ENCODE data around the gene CCDC88A. TPM values are rescaled to one million over a fixed set of nuclear protein-coding genes. Genes with fewer than 3 reads are reported as not detected.

CCDC88A gene
- total RNA-seq, 1 experiment from 2014 or later, result 84.5 TPM

GRCh38 chr2:55401124-55401523, 18.5 kb downstream of the CCDC88A start:
- CTCF ChIA-PET, result no interaction called here
- no peaks in the 10 kb centered on the region for H3K4me1 ChIP-seq (ENCODE audit: insufficient read depth, low read length, poor library complexity, severe bottlenecking)
- intact Hi-C loops (cut with micrococcal nuclease; ENCODE audit: unreplicated experiment), result no loop called here
- no peak overlapping the region for H3K4me3 ChIP-seq (ENCODE audit: low read depth, low read length, poor library complexity, severe bottlenecking)
- BruUV-seq (replicated peaks), result no TSS peak
- no peaks in the 10 kb centered on the region for H3K9me3 ChIP-seq (ENCODE audit: low read depth, low read length, poor library complexity, severe bottlenecking)
- no peaks in the 10 kb centered on the region for H3K27me3 ChIP-seq (replicated peaks; ENCODE audit: insufficient read depth, low read depth, low read length, poor library complexity)
- H3K36me3 ChIP-seq (ENCODE audit: insufficient read depth, low read length, poor library complexity, severe bottlenecking), result peaks cover 6% of the 10 kb centered on the region
- TF ChIP-seq CTCF (conservative IDR thresholded peaks at IDR 0.05; ENCODE audit: low read depth, low read length), result no peak
- no peak for TF ChIP-seq EZH2 (IDR thresholded peaks at IDR 0.05; ENCODE audit: borderline replicate concordance, low read depth, low read length, poor library complexity, severe bottlenecking)
- H3K27ac ChIP-seq (ENCODE audit: low read depth, low read length, poor library complexity, severe bottlenecking), result no peak overlapping the region
- DNase-seq (ENCODE audit: low spot score), result no peak
- POLR2A ChIA-PET (ENCODE audit: low non-redundant PET), result interaction anchor here (0.6 kb wide), 1 partner anchor 183 kb away, joined by 5 read pairs; no protein-coding TSS in a partner anchor

GRCh38 chr2:55400332-55400731, 19.3 kb downstream of the CCDC88A start:
- Histone ChIP-seq H3K27ac (ENCODE audit: low read depth, low read length, poor library complexity, severe bottlenecking) (no peak overlapping the region), H3K9me3 (ENCODE audit: low read depth, low read length, poor library complexity, severe bottlenecking) (no peaks in the 10 kb centered on the region), H3K4me1 (ENCODE audit: insufficient read depth, low read length, poor library complexity, severe bottlenecking) (no peaks in the 10 kb centered on the region), H3K4me3 (ENCODE audit: low read depth, low read length, poor library complexity, severe bottlenecking) (no peak overlapping the region), H3K36me3 (ENCODE audit: insufficient read depth, low read length, poor library complexity, severe bottlenecking) (peaks cover 4% of the 10 kb centered on the region), H3K27me3 (replicated peaks; ENCODE audit: insufficient read depth, low read depth, low read length, poor library complexity) (no peaks in the 10 kb centered on the region)
- DNase-seq (ENCODE audit: low spot score), result no peak
- intact Hi-C loops (cut with micrococcal nuclease; ENCODE audit: unreplicated experiment), result no loop called here
- BruUV-seq (replicated peaks), result no TSS peak
- CTCF ChIA-PET, result no interaction called here
- POLR2A ChIA-PET (ENCODE audit: low non-redundant PET), result no interaction called here
- TF ChIP-seq EZH2 (IDR thresholded peaks at IDR 0.05; ENCODE audit: borderline replicate concordance, low read depth, low read length, poor library complexity, severe bottlenecking) (no peak), CTCF (conservative IDR thresholded peaks at IDR 0.05; ENCODE audit: low read depth, low read length) (no peak)

GRCh38 chr2:55399815-55400214, 19.8 kb downstream of the CCDC88A start:
- TF ChIP-seq CTCF (conservative IDR thresholded peaks at IDR 0.05; ENCODE audit: low read depth, low read length) (no peak), EZH2 (IDR thresholded peaks at IDR 0.05; ENCODE audit: borderline replicate concordance, low read depth, low read length, poor library complexity, severe bottlenecking) (no peak)
- H3K4me1 ChIP-seq (ENCODE audit: insufficient read depth, low read length, poor library complexity, severe bottlenecking), result no peaks in the 10 kb centered on the region
- no TSS peak for BruUV-seq (replicated peaks)
- no peaks in the 10 kb centered on the region for H3K9me3 ChIP-seq (ENCODE audit: low read depth, low read length, poor library complexity, severe bottlenecking)
- no peak overlapping the region for H3K4me3 ChIP-seq (ENCODE audit: low read depth, low read length, poor library complexity, severe bottlenecking)
- ChIA-PET POLR2A (ENCODE audit: low non-redundant PET) (no interaction called here), CTCF (no interaction called here)
- H3K36me3 ChIP-seq (ENCODE audit: insufficient read depth, low read length, poor library complexity, severe bottlenecking), result no peaks in the 10 kb centered on the region
- H3K27me3 ChIP-seq (replicated peaks; ENCODE audit: insufficient read depth, low read depth, low read length, poor library complexity), result no peaks in the 10 kb centered on the region
- H3K27ac ChIP-seq (ENCODE audit: low read depth, low read length, poor library complexity, severe bottlenecking), result no peak overlapping the region
- no peak for DNase-seq (ENCODE audit: low spot score)
- intact Hi-C loops (cut with micrococcal nuclease; ENCODE audit: unreplicated experiment), result no loop called here

Data from A673 (cell line).